ENCODE measurements around the gene PDE2A.

The PDE2A gene

GRCh38 chr11:72534371-72535193, 139.6 kb downstream of the PDE2A start:
- DNase-seq = no peak

DNA sequence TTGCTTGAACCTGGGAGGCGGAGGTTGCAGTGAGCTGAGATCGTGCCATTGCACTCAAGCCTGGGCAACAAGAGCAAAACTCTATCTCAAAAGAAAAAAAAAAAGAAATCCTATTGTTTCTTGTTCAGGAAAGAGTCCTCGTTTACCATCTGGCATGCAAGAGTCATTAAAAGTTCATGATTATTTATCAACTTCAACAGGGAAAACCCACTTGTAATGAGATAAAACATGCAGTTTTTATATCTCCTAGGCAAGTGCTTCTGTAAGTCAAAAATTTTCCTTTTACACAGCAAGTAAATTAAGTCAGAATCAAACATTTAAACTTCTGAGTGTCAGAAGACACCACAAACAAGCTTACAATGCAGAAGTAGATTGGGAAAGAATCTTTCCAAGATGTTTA, 145.2 kb downstream of the PDE2A start:
- no peak for DNase-seq

- no peak for DNase-seq
Observed at GRCh38 chr11:72528121-72528520, 146.1 kb downstream of the PDE2A start.

Data from activated CD8-positive, alpha-beta memory T cell treated with anti-CD3 and anti-CD28 coated beads, Interleukin-2, amount 50 U/mL, for 48 hours (primary cell).